K562 (cell line): ENCODE results near the gene EDEM1. TPM values are rescaled to one million over a fixed set of nuclear protein-coding genes. Genes with fewer than 3 reads are reported as not detected.
A peak's percentile ranks its signal among the peaks of the same experiment; 100 is the strongest.

Source experiments
- ATAC-seq: fragments of 200-7000 bp; cut with Tn5 transposase; 3 replicates; pipeline ENCODE4 v1.9.1; 2020; ENCODE audit warnings: moderate library complexity
- BruUV-seq: library from RNA; stranded (reverse); fragments of 400-500 nt; replicated peaks from 2 replicates; lab custom pipeline; 2021; lab: Mats Ljungman, UMichigan
- CTCF ChIA-PET: fragments of 300-600 bp; formaldehyde crosslinking; extraction: SDS; loops from one replicate; lab custom pipeline; 2021; ENCODE audit warnings: low intra/inter-chr PET ratio; lab: Yijun Ruan, JAX
- POLR2A ChIA-PET: fragments of 300-600, 350-650 bp; sonication (Branson Sonifier 250); formaldehyde crosslinking; extraction: SDS; loops from one replicate; lab custom pipeline; 2021; ENCODE audit warnings: antibody characterized with exemption, inconsistent platforms; lab: Yijun Ruan, JAX
- DNase-seq, 4 experiments: peaks; one replicate each; pipeline versions ENCODE4 v3.0.0 to v3.0.0-alpha.2; 2011 to 2018; ENCODE audit warnings: low spot score in 3 of 4, mixed read lengths in 3 of 4; ENCODE audit errors: extremely low read depth in 1 of 4
- FAIRE-seq: peaks from 2 replicates; lab custom pipeline; 2011; peaks lifted over from hg19 to GRCh38; lab: Jason Lieb, UNC
- H2AFZ ChIP-seq: 2 replicates; pipeline ENCODE4 v1.6.0; 2011; ENCODE audit warnings: low read depth, low read length, control low read depth, inconsistent platforms
- H3K27ac ChIP-seq: fragments of 200-600 bp; 3 replicates; pipeline ENCODE4 v1.8.0; 2011; ENCODE audit warnings: low read depth, mild to moderate bottlenecking, control low read depth, inconsistent platforms, low read length, moderate library complexity, mixed read lengths; ENCODE audit errors: extremely low read depth
- H3K27me3 ChIP-seq, 2 experiments: fragments of 300-600 bp in 1 of 2; 2 replicates in 1 of 2; 3 replicates in 1 of 2; pipeline versions ENCODE4 v1.6.0 to v1.8.0; 2011; ENCODE audit warnings: inconsistent platforms in 2 of 2, low read length in 2 of 2, mild to moderate bottlenecking in 1 of 2, mixed read lengths in 1 of 2, moderate library complexity in 1 of 2; ENCODE audit not compliant: control insufficient read depth in 2 of 2, insufficient read depth in 2 of 2
- H3K36me3 ChIP-seq: fragments of 300-600 bp; 3 replicates; pipeline ENCODE4 v1.8.0; 2011; ENCODE audit warnings: mild to moderate bottlenecking, low read length, inconsistent platforms; ENCODE audit not compliant: control insufficient read depth, insufficient read depth
- H3K4me1 ChIP-seq, 2 experiments: fragments of 200-600 bp in 1 of 2; replicated peaks in 1 of 2; 2 replicates in 1 of 2; 3 replicates in 1 of 2; pipeline versions ENCODE4 v1.5.1 to v1.8.0; 2011; ENCODE audit warnings: inconsistent platforms in 2 of 2, low read length in 2 of 2, mild to moderate bottlenecking in 1 of 2, mixed read lengths in 1 of 2, moderate library complexity in 1 of 2; ENCODE audit not compliant: control insufficient read depth in 2 of 2, insufficient read depth in 2 of 2
- H3K4me2 ChIP-seq: 2 replicates; pipeline ENCODE4 v1.6.1; 2011; ENCODE audit warnings: low read length, control low read depth, inconsistent platforms, mixed read lengths; ENCODE audit not compliant: insufficient read depth
- H3K4me3 ChIP-seq: fragments of 200-600 bp; sonication (generic), shearing (Covaris generic); 2 replicates; pipeline ENCODE4 v1.5.1; 2016; ENCODE audit warnings: control low read depth, inconsistent platforms
- H3K79me2 ChIP-seq: fragments of 200-600 bp; 3 replicates; pipeline ENCODE4 v1.8.0; 2011; ENCODE audit warnings: low read length, inconsistent platforms; ENCODE audit not compliant: control insufficient read depth, insufficient read depth
- H3K9ac ChIP-seq, 2 experiments: 2 replicates each; pipeline versions ENCODE4 v1.6.0 to v1.6.1; 2011; ENCODE audit warnings: low read depth in 2 of 2, low read length in 2 of 2, control low read depth in 1 of 2, inconsistent platforms in 1 of 2, mild to moderate bottlenecking in 1 of 2, mixed read lengths in 1 of 2; ENCODE audit not compliant: insufficient read depth in 1 of 2
- H3K9me1 ChIP-seq: one replicate; pipeline ENCODE4 v1.6.0; 2011; ENCODE audit warnings: inconsistent platforms, mild to moderate bottlenecking, low read length, moderate library complexity; ENCODE audit not compliant: control insufficient read depth, insufficient read depth
- H3K9me3 ChIP-seq: replicated peaks from 2 replicates; pipeline ENCODE4 v1.5.1; 2011; ENCODE audit warnings: low read depth, low read length, inconsistent platforms; ENCODE audit not compliant: control insufficient read depth, insufficient read depth
- H4K20me1 ChIP-seq: replicated peaks from 2 replicates; pipeline ENCODE4 v1.6.1; 2011; ENCODE audit warnings: low read length, inconsistent platforms, mixed read lengths; ENCODE audit not compliant: control insufficient read depth, insufficient read depth
- ELF2 ChIP-seq: fragments of 250-450 bp; sonication (Bioruptor Pico); IDR thresholded peaks from 2 replicates; pipeline ENCODE4 v1.5.0; 2021; ENCODE audit warnings: mild to moderate bottlenecking
- EZH2 ChIP-seq: IDR thresholded peaks from 2 replicates; pipeline ENCODE4 v1.6.1; 2012; ENCODE audit warnings: low read depth, mild to moderate bottlenecking, inconsistent platforms, low read length, borderline replicate concordance
- RNF2 ChIP-seq: sonication (generic); IDR thresholded peaks from 2 replicates; pipeline ENCODE4 v1.6.1; 2016
- WGBS: fragments of 100-300 bp; shearing (Covaris generic); methylation state at CpG from one replicate; pipeline ENCODE4 v1.1.6; 2016; ENCODE audit warnings: low coverage, mixed read lengths; ENCODE audit not compliant: insufficient coverage; ENCODE audit errors: missing lambda C conversion rate; 5-methylcytosine and 5-hydroxymethylcytosine counted together
- in situ Hi-C: fragments of 300-500 bp; cut with MboI; formaldehyde crosslinking; loops from 4 replicates; pipeline ENCODE4 v1.15.0; 2018; ENCODE audit warnings: inconsistent platforms, mixed read lengths
- intact Hi-C: fragments of 100-400 bp; cut with micrococcal nuclease; formaldehyde crosslinking; loops from 2 replicates; pipeline ENCODE4 v1.14.2; 2022
- polyA plus RNA-seq, 8 experiments: library from polyadenylated mRNA; depleted of rRNA in 4 of 8; stranded (reverse) in 5 of 8; unstranded in 3 of 8; fragments of >200 nt; fragmentation: Nextera tagmentation in 2 of 8; fragmentation: Illumina TruSeq in 1 of 8; extraction: Ambion mirVana in 2 of 8; extraction: Trizol in 1 of 8; gene quantifications; 2 replicates each; pipeline versions ENCODE4 v1.2.1 to v1.2.3, GENCODE V29; 2011 to 2014; ENCODE audit warnings: inconsistent platforms in 1 of 8, missing spikeins in 1 of 8
- total RNA-seq, 7 experiments: library from RNA; depleted of rRNA in 6 of 7; stranded (reverse); fragments of >200 nt in 6 of 7; fragmentation: Illumina TruSeq in 2 of 7; extraction: Trizol in 2 of 7; gene quantifications; 2 replicates each; pipeline versions ENCODE4 v1.2.1 to v1.2.3, GENCODE V29; 2011 to 2021; ENCODE audit warnings: low replicate concordance in 1 of 7

EDEM1 gene
- total and polyA plus RNA-seq, 9 of the 15 experiments (the other 6 are each of a cell fraction or from before 2014, with no cell fraction given): 6.2 to 36.7 (median 14.3) TPM

- DNase-seq: no peak
- under 1% methylated on average over 12 of the region's 12 CpGs for WGBS
- H3K27ac ChIP-seq: no peak overlapping the region
- intact Hi-C loops: no loop called here
- FAIRE-seq: no peak
- ATAC-seq: no peak
- no peaks in the 10 kb centered on the region for H4K20me1 ChIP-seq
- no peak overlapping the region for H3K9ac ChIP-seq
- H3K27me3 ChIP-seq: peaks cover 50 to 66% of the 10 kb centered on the region in 2 experiments
- no peak overlapping the region for H2AFZ ChIP-seq
- H3K36me3 ChIP-seq: no peaks in the 10 kb centered on the region
- H3K79me2 ChIP-seq: no peaks in the 10 kb centered on the region
- TF ChIP-seq EZH2 (0 out of 2 replicates have a peak, but pooled peaks have one; percentile 26), RNF2 (0 out of 2 replicates have a peak, but pooled peaks have one; percentile 27), ELF2 (CRISPR knock-in tag) (no peak)
- TF ChIP-seq, all 486 proteins: peak for 2
- ChIA-PET POLR2A (interaction anchor here (0.7 to 1.2 kb wide), 4 partner anchors 9 to 604 kb away, joined by 3 to 4 read pairs (median 4); no protein-coding TSS in a partner anchor), CTCF (no interaction called here)
- in situ Hi-C loops: no loop called here
- Histone ChIP-seq H3K9me1 (no peaks in the 10 kb centered on the region), H3K4me1 (no peaks in the 10 kb centered on the region), H3K4me2 (no peak overlapping the region), H3K9me3 (no peaks in the 10 kb centered on the region), H3K4me3 (no peak overlapping the region)
- no TSS peak for BruUV-seq
These were observed 67.0 kb downstream of the EDEM1 start for GRCh38 chr3:5254281-5255048.
